CD4-positive, alpha-beta memory T cell (primary cell): ENCODE results near the gene PANK1. TPM values are rescaled to one million over a fixed set of nuclear protein-coding genes. Genes with fewer than 3 reads are reported as not detected.
A peak's percentile ranks its signal among the peaks of the same experiment; 100 is the strongest.
"Not testable (repeated sequence)": the region's sequence is repeated elsewhere in the genome, so short reads cannot be mapped to it uniquely, and the experiment has no call there.

ENCODE experiments used
- CTCF ChIA-PET: fragments of 350-600 bp; sonication (Branson Sonifier 250); formaldehyde crosslinking; loops from one replicate; lab custom pipeline; 2021; ENCODE audit warnings: inconsistent platforms; ENCODE audit not compliant: partially characterized antibody; lab: Charles Lee
- POLR2A ChIA-PET: fragments of 350-600 bp; sonication (Branson Sonifier 250); formaldehyde crosslinking; loops from one replicate; lab custom pipeline; 2021; ENCODE audit not compliant: partially characterized antibody; lab: Charles Lee
- DNase-seq, 5 donors: peaks; one replicate each; pipeline versions ENCODE4 v3.0.0 to v3.0.0-alpha.2; 2020 to 2022; ENCODE audit warnings: mixed read lengths in 1 of 5
- H3K27ac ChIP-seq: one replicate; pipeline ENCODE4 v1.7.0; 2013; ENCODE audit warnings: low read depth, low read length
- H3K27me3 ChIP-seq: 2 replicates; pipeline ENCODE4 v1.7.0; 2013; ENCODE audit warnings: mild to moderate bottlenecking, low read length, moderate library complexity; ENCODE audit not compliant: insufficient read depth
- H3K36me3 ChIP-seq: 2 replicates; pipeline ENCODE4 v1.7.0; 2013; ENCODE audit warnings: mild to moderate bottlenecking, low read length, moderate library complexity; ENCODE audit not compliant: insufficient read depth
- H3K4me1 ChIP-seq: 2 replicates; pipeline ENCODE4 v1.7.0; 2013; ENCODE audit warnings: mild to moderate bottlenecking, low read length, moderate library complexity; ENCODE audit not compliant: insufficient read depth
- H3K4me3 ChIP-seq, 2 donors: one replicate each; pipeline ENCODE4 v1.7.0; 2013; ENCODE audit warnings: low read length in 2 of 2, mild to moderate bottlenecking in 1 of 2
- H3K9me3 ChIP-seq, 2 donors: one replicate each; pipeline ENCODE4 v1.7.0; 2013; ENCODE audit warnings: low read length in 2 of 2, control low read depth in 1 of 2; ENCODE audit not compliant: control insufficient read depth in 1 of 2
- H3K27ac Mint-ChIP-seq, 7 donors: one replicate each; pipeline ENCODE4 v1.8.0; 2020 to 2021; ENCODE audit warnings: mixed read lengths in 7 of 7, mild to moderate bottlenecking in 6 of 7, inconsistent platforms in 3 of 7, moderate library complexity in 3 of 7
- H3K27me3 Mint-ChIP-seq, 2 donors: one replicate each; pipeline ENCODE4 v1.8.0; 2020 to 2021; ENCODE audit warnings: mixed read lengths in 2 of 2
- H3K36me3 Mint-ChIP-seq, 2 donors: one replicate each; pipeline ENCODE4 v1.8.0; 2020 to 2021; ENCODE audit warnings: mixed read lengths in 2 of 2, inconsistent platforms in 1 of 2, mild to moderate bottlenecking in 1 of 2
- H3K4me1 Mint-ChIP-seq, 4 donors: one replicate each; pipeline ENCODE4 v1.8.0; 2020 to 2021; ENCODE audit warnings: mixed read lengths in 4 of 4, mild to moderate bottlenecking in 1 of 4
- H3K4me3 Mint-ChIP-seq, 8 donors: one replicate each; pipeline ENCODE4 v1.8.0; 2020 to 2021; ENCODE audit warnings: mixed read lengths in 8 of 8, mild to moderate bottlenecking in 7 of 8, moderate library complexity in 6 of 8, inconsistent platforms in 3 of 8
- H3K9me3 Mint-ChIP-seq, 8 donors: one replicate each; pipeline ENCODE4 v1.8.0; 2020 to 2021; ENCODE audit warnings: mixed read lengths in 8 of 8, mild to moderate bottlenecking in 5 of 8, inconsistent platforms in 3 of 8, moderate library complexity in 1 of 8
- intact Hi-C: fragments of 100-400 bp; cut with micrococcal nuclease; formaldehyde crosslinking; loops from one replicate; pipeline ENCODE4 v1.15.1; 2023
- polyA plus RNA-seq, 2 donors: library from polyadenylated mRNA; unstranded; fragments of 300-500 nt; fragmentation: Illumina TruSeq; gene quantifications; one replicate each; pipeline ENCODE4 v1.2.3, GENCODE V29; 2021
- total RNA-seq, 2 experiments: library from RNA; stranded (reverse); gene quantifications; one replicate each; pipeline ENCODE4 v1.2.3, GENCODE V29; 2021

PANK1 gene
- total and polyA plus RNA-seq, 4 experiments from 2014 or later = 1.6 to 4.5 (median 3.1) TPM

- DNase-seq, H3K27me3 Mint-ChIP-seq, H3K4me3 Mint-ChIP-seq, H3K9me3 ChIP-seq, CTCF ChIA-PET, H3K27ac Mint-ChIP-seq, H3K4me3 ChIP-seq, H3K36me3 ChIP-seq, H3K4me1 Mint-ChIP-seq, H3K36me3 Mint-ChIP-seq, H3K27ac ChIP-seq, H3K4me1 ChIP-seq, POLR2A ChIA-PET, intact Hi-C loops, H3K9me3 Mint-ChIP-seq, H3K27me3 ChIP-seq: not testable (repeated sequence)
Observed at GRCh38 chr10:89546651-89547050, 98.4 kb downstream of the PANK1 start.

DNA sequence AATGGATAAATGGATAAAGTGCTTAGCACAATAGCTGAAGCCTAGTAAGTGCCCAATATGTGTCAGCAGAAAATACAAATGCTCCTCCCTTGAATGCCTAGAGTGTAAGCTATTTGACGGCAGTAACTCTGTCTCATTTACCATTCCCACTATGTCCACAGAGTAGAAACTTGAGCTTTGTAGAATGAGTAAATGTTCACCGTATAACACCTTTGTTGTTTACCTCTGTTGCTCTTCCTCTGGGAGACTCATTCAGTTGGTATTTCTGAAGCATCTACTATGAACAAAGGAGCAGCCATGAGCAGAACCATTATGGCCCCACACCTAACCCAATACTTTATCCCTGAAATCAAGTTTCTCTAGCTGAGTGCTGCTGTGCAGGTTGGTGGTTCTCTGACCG is 101.2 kb downstream of the PANK1 start:
- Histone ChIP-seq H3K4me1 (no peaks in the 10 kb centered on the region), H3K27me3 (no peaks in the 10 kb centered on the region), H3K9me3 (no peaks in the 10 kb centered on the region), H3K4me3 (no peak overlapping the region), H3K36me3 (no peaks in the 10 kb centered on the region), H3K27ac (no peak overlapping the region)
- Mint-ChIP-seq H3K36me3 (no peaks in the 10 kb centered on the region), H3K27me3 (peaks cover 11 to 12% of the 10 kb centered on the region in 2 donors), H3K27ac (no peak overlapping the region), H3K4me3 (no peak overlapping the region), H3K9me3 (peaks cover 0 to 3% (median 0%) of the 10 kb centered on the region in 8 donors), H3K4me1 (no peaks in the 10 kb centered on the region)
- CTCF ChIA-PET = no interaction called here
- DNase-seq = no peak
- POLR2A ChIA-PET = no interaction called here
- intact Hi-C loops = no loop called here

DNA sequence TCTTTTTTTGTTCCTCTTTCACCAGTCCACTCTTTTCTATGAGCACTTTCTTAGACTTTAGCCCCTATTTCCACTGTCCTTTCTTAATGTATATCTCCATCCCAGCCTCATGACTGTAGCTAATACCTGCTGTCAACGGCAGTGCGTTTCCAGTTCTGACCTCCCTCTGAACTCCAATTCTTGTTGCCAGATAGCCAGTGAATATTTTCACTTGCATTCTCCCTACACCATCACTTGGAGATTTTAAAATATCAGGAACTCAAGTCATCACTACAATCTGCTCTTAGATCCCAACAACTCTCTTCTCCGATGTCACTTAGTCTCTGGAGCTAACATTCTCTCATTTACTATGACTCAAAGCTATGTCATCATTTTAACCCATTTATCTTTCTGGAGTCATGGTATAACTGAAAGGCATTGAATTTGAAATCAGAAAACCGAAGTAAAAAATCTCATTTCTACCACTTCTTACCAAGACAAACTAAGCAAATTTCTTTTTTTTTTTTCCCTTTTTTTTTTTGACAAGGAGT is 104.6 kb downstream of the PANK1 start:
- Histone ChIP-seq H3K27me3 (peaks cover 8% of the 10 kb centered on the region), H3K9me3 (no peaks in the 10 kb centered on the region), H3K27ac (no peak overlapping the region), H3K4me1 (no peaks in the 10 kb centered on the region), H3K36me3 (no peaks in the 10 kb centered on the region), H3K4me3 (no peak overlapping the region)
- H3K36me3 Mint-ChIP-seq = no peaks in the 10 kb centered on the region
- ChIA-PET CTCF (no interaction called here), POLR2A (no interaction called here)
- no peak overlapping the region for H3K4me3 Mint-ChIP-seq
- peaks cover 0 to 7% (median 5%) of the 10 kb centered on the region in 4 donors for H3K4me1 Mint-ChIP-seq
- H3K27ac Mint-ChIP-seq = no peak overlapping the region
- intact Hi-C loops = no loop called here
- no peak for DNase-seq
- peaks cover 26 to 28% of the 10 kb centered on the region in 2 donors for H3K27me3 Mint-ChIP-seq
- H3K9me3 Mint-ChIP-seq = peaks cover 0 to 2% (median 0%) of the 10 kb centered on the region in 8 donors

DNA sequence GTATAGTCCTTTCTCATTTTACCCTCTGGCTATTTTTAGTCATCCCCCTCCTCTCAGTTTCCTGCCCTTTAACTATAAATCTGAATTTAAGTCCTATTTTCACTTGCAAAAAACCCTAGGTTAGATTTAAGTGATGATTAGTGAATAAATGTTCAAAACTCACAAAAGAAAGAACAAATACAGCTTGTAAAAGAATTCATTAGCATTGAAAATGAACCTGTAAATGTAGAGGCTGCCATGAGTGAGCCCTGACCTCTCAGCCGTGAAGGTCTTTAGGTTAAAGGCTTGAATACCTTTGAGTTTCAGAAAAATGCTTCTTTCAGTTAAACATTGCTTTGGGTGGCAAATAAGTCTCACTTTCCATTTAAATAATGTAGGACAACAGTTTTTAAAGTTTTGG is 107.7 kb downstream of the PANK1 start:
- peaks cover 20% of the 10 kb centered on the region for H3K27me3 ChIP-seq
- Mint-ChIP-seq H3K9me3 (peaks cover 0 to 2% (median 0%) of the 10 kb centered on the region in 8 donors), H3K4me3 (peak overlapping the region in 1 of 8 donors; percentile 29), H3K27ac (no peak overlapping the region), H3K4me1 (peaks cover 8 to 16% (median 10%) of the 10 kb centered on the region in 4 donors), H3K27me3 (peaks cover 39 to 42% of the 10 kb centered on the region in 2 donors), H3K36me3 (no peaks in the 10 kb centered on the region)
- H3K27ac ChIP-seq = no peak overlapping the region
- H3K4me1 ChIP-seq = no peaks in the 10 kb centered on the region
- no peaks in the 10 kb centered on the region for H3K36me3 ChIP-seq
- no peaks in the 10 kb centered on the region for H3K9me3 ChIP-seq
- intact Hi-C loops = no loop called here
- CTCF ChIA-PET = no interaction called here
- DNase-seq = no peak
- POLR2A ChIA-PET = no interaction called here
- no peak overlapping the region for H3K4me3 ChIP-seq

GRCh38 chr10:89536013-89536354 is 109.1 kb downstream of the PANK1 start:
- intact Hi-C loops = no loop called here
- H3K4me3 ChIP-seq = no peak overlapping the region
- H3K9me3 ChIP-seq = no peaks in the 10 kb centered on the region
- H3K27ac ChIP-seq = no peak overlapping the region
- DNase-seq = no peak
- H3K4me1 ChIP-seq = no peaks in the 10 kb centered on the region
- Mint-ChIP-seq H3K36me3 (no peaks in the 10 kb centered on the region), H3K4me3 (peak overlapping the region in 5 of 8 donors; percentile 27 to 69 (median 43)), H3K4me1 (peaks cover 8 to 16% (median 10%) of the 10 kb centered on the region in 4 donors), H3K27me3 (peaks cover 43 to 46% of the 10 kb centered on the region in 2 donors), H3K27ac (no peak overlapping the region), H3K9me3 (peaks cover 0 to 2% (median 0%) of the 10 kb centered on the region in 8 donors)
- ChIA-PET CTCF (interaction anchor here (1.1 kb wide), 1 partner anchor 207 kb away, joined by 3 read pairs; no protein-coding TSS in a partner anchor), POLR2A (no interaction called here)
- peaks cover 20% of the 10 kb centered on the region for H3K27me3 ChIP-seq
- H3K36me3 ChIP-seq = no peaks in the 10 kb centered on the region

DNA sequence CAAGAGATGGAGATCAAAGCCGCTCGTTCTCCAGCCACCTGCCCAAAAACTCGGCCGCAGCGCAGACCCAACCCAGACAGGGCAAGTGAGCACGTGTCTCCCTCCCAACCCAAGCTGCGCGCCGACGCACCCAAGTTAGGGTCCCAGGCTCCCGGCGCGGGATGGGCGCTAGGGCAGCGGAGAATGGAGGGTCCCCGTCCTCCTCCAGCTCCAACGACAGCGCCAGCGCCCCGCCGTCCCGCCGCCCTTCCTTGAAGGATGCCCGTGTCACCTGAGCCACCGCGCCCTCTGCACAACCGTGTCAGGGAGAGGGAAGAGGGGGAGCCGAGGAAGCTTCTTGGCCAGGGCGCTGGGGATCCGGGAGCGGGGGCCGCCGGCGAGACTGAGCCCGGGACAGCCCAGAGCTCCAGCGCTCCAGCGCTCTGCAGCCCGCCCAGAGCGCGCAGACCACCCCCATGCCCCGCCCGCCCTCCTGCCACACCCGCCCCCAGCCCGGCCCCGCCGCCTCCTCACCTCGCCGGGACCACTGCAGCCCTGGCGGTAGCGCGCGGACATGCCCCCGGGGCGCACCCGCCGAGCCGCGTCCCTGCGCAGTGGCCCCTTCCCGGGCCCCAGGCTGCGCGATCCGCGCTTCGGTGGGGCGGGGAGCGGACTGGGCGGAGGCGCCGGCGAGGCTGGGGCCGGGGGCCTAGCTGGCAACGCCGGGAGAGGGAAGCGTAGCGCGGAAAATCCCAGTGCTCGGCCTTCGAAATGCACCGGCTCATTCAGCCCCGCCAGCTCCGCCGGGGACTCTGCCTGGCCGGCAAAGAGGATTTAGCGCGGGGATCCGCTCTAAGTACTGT is 109.7 kb downstream of the PANK1 start, which contains the start of gene SLC16A12:
Gene SLC16A12 (minus strand): TSS at position 424 of the 842 bp plus-strand sequence. CDS start 73,016 bp downstream, outside the sequence.
- Histone ChIP-seq H3K4me3 (no peak within 1 kb of the TSS), H3K36me3 (no peaks in the 10 kb centered on the region), H3K27me3 (peaks cover 20% of the 10 kb centered on the region), H3K27ac (no peak within 1 kb of the TSS), H3K4me1 (no peaks in the 10 kb centered on the region), H3K9me3 (no peaks in the 10 kb centered on the region)
- intact Hi-C loops = no loop called here
- CTCF ChIA-PET = no interaction called here
- Mint-ChIP-seq H3K27ac (peak within 1 kb of the TSS in 1 of 7 donors; percentile 69), H3K4me3 (peak within 1 kb of the TSS in 7 of 8 donors; percentile 10 to 69 (median 44)), H3K36me3 (no peaks in the 10 kb centered on the region), H3K4me1 (peaks cover 8 to 16% (median 10%) of the 10 kb centered on the region in 4 donors), H3K9me3 (peaks cover 0 to 2% (median 0%) of the 10 kb centered on the region in 8 donors), H3K27me3 (peaks cover 42 to 44% of the 10 kb centered on the region in 2 donors)
- POLR2A ChIA-PET = no interaction called here
- DNase-seq = no peak

GRCh38 chr10:89534826-89535166 is 110.2 kb downstream of the PANK1 start:
- no peaks in the 10 kb centered on the region for H3K36me3 ChIP-seq
- Mint-ChIP-seq H3K36me3 (no peaks in the 10 kb centered on the region), H3K9me3 (peaks cover 0 to 2% (median 0%) of the 10 kb centered on the region in 8 donors), H3K27me3 (peaks cover 40 to 41% of the 10 kb centered on the region in 2 donors), H3K4me1 (peaks cover 8 to 16% (median 10%) of the 10 kb centered on the region in 4 donors), H3K4me3 (peak overlapping the region in 7 of 8 donors; percentile 10 to 59 (median 36)), H3K27ac (peak overlapping the region in 1 of 7 donors; percentile 69)
- no peaks in the 10 kb centered on the region for H3K9me3 ChIP-seq
- peaks cover 20% of the 10 kb centered on the region for H3K27me3 ChIP-seq
- no peak overlapping the region for H3K27ac ChIP-seq
- intact Hi-C loops = no loop called here
- POLR2A ChIA-PET = no interaction called here
- H3K4me3 ChIP-seq = no peak overlapping the region
- H3K4me1 ChIP-seq = no peaks in the 10 kb centered on the region
- CTCF ChIA-PET = no interaction called here
- DNase-seq = no peak
